Osteoblast (primary cell): Measurements from ENCODE around the gene CDK17. TPM values are rescaled to one million over a fixed set of nuclear protein-coding genes. Genes with fewer than 3 reads are reported as not detected.

ENCODE experiments used
- DNase-seq: peaks from one replicate; pipeline ENCODE4 v3.0.0; 2011; ENCODE audit warnings: low spot score, mixed read lengths; ENCODE audit not compliant: insufficient read length; ENCODE audit errors: missing footprints
- H2AFZ ChIP-seq: 2 replicates; pipeline ENCODE4 v1.6.0; 2011; ENCODE audit warnings: mild to moderate bottlenecking, low read length
- H3K27ac ChIP-seq: 2 replicates; pipeline ENCODE4 v1.5.1; 2011; ENCODE audit warnings: mild to moderate bottlenecking, low read depth, low read length, moderate library complexity
- H3K27me3 ChIP-seq: 2 replicates; pipeline ENCODE4 v1.6.0; 2012; ENCODE audit warnings: mild to moderate bottlenecking, control low read depth, inconsistent platforms, low read length, moderate library complexity; ENCODE audit not compliant: insufficient read depth
- H3K36me3 ChIP-seq: 2 replicates; pipeline ENCODE4 v1.5.1; 2011; ENCODE audit warnings: mild to moderate bottlenecking, low read length, control low read depth, moderate library complexity; ENCODE audit not compliant: insufficient read depth
- H3K4me1 ChIP-seq: 2 replicates; pipeline ENCODE4 v1.5.1; 2011; ENCODE audit warnings: mild to moderate bottlenecking, low read length, control low read depth, moderate library complexity; ENCODE audit not compliant: insufficient read depth
- H3K4me2 ChIP-seq: 2 replicates; pipeline ENCODE4 v1.6.0; 2011; ENCODE audit warnings: mild to moderate bottlenecking, low read length; ENCODE audit not compliant: insufficient read depth
- H3K4me3 ChIP-seq: fragments of 200-600 bp; sonication (generic); 3 replicates; pipeline ENCODE4 v1.5.1; 2012; ENCODE audit warnings: mild to moderate bottlenecking, low read length, inconsistent platforms; ENCODE audit not compliant: insufficient read depth
- H3K79me2 ChIP-seq: 2 replicates; pipeline ENCODE4 v1.6.0; 2012; ENCODE audit warnings: mild to moderate bottlenecking, low read length, control low read depth, inconsistent platforms; ENCODE audit not compliant: insufficient read depth
- H3K9me3 ChIP-seq: 2 replicates; pipeline ENCODE4 v1.5.1; 2011; ENCODE audit warnings: low read depth, low read length, control low read depth
- H4K20me1 ChIP-seq: 2 replicates; pipeline ENCODE4 v1.6.0; 2012; ENCODE audit warnings: mild to moderate bottlenecking, low read length, control low read depth; ENCODE audit not compliant: insufficient read depth
- CTCF ChIP-seq: IDR thresholded peaks from 2 replicates; pipeline ENCODE4 v1.5.1; 2011; ENCODE audit warnings: mild to moderate bottlenecking, low read depth, low read length, moderate library complexity; ENCODE audit errors: extremely low read depth
- total RNA-seq: library from RNA; depleted of rRNA; stranded (reverse); fragments of >200 nt; gene quantifications from 2 replicates; pipeline ENCODE4 v1.2.3, GENCODE V29; 2012

CDK17 gene
- total RNA-seq, 1 donor, result 68.0 TPM

- Histone ChIP-seq H3K4me1 (peaks cover 21% of the 10 kb centered on the region), H3K36me3 (no peaks in the 10 kb centered on the region), H3K4me3 (no peak overlapping the region), H3K9me3 (no peaks in the 10 kb centered on the region), H4K20me1 (peaks cover 36% of the 10 kb centered on the region), H2AFZ (no peak overlapping the region), H3K4me2 (no peak overlapping the region), H3K79me2 (peaks cover 99% of the 10 kb centered on the region), H3K27me3 (no peaks in the 10 kb centered on the region), H3K27ac (no peak overlapping the region)
- no peak for DNase-seq
- TF ChIP-seq CTCF, result no peak
Observed at GRCh38 chr12:96366381-96366654, 33.9 kb downstream of the CDK17 start.

- Histone ChIP-seq H3K79me2 (peaks cover 99% of the 10 kb centered on the region), H3K27ac (no peak overlapping the region), H4K20me1 (peaks cover 39% of the 10 kb centered on the region), H3K4me1 (peaks cover 16% of the 10 kb centered on the region), H3K4me3 (no peak overlapping the region), H3K27me3 (no peaks in the 10 kb centered on the region), H3K4me2 (no peak overlapping the region), H3K9me3 (no peaks in the 10 kb centered on the region), H3K36me3 (no peaks in the 10 kb centered on the region), H2AFZ (no peak overlapping the region)
- no peak for TF ChIP-seq CTCF
- DNase-seq, result no peak
Observed at GRCh38 chr12:96365604-96366380, 34.4 kb downstream of the CDK17 start.

- DNase-seq, result no peak
- H3K4me2 ChIP-seq, result no peak overlapping the region
- no peak for TF ChIP-seq CTCF
- no peaks in the 10 kb centered on the region for H3K36me3 ChIP-seq
- H3K27ac ChIP-seq, result no peak overlapping the region
- no peaks in the 10 kb centered on the region for H3K9me3 ChIP-seq
- H3K27me3 ChIP-seq, result no peaks in the 10 kb centered on the region
- H3K4me3 ChIP-seq, result no peak overlapping the region
- H2AFZ ChIP-seq, result no peak overlapping the region
- H3K4me1 ChIP-seq, result peaks cover 15% of the 10 kb centered on the region
- H3K79me2 ChIP-seq, result peaks cover 99% of the 10 kb centered on the region
- peaks cover 49% of the 10 kb centered on the region for H4K20me1 ChIP-seq
Observed at GRCh38 chr12:96364092-96364700, 36.0 kb downstream of the CDK17 start.

GRCh38 chr12:96361074-96361473 lies 39.2 kb downstream of the CDK17 start:
- no peak for TF ChIP-seq CTCF
- no peaks in the 10 kb centered on the region for H3K9me3 ChIP-seq
- no peak for DNase-seq
- H2AFZ ChIP-seq, result no peak overlapping the region
- no peak overlapping the region for H3K4me3 ChIP-seq
- peaks cover 58% of the 10 kb centered on the region for H4K20me1 ChIP-seq
- H3K27me3 ChIP-seq, result no peaks in the 10 kb centered on the region
- H3K4me2 ChIP-seq, result no peak overlapping the region
- peaks cover 8% of the 10 kb centered on the region for H3K4me1 ChIP-seq
- H3K27ac ChIP-seq, result no peak overlapping the region
- no peaks in the 10 kb centered on the region for H3K36me3 ChIP-seq
- peaks cover 99% of the 10 kb centered on the region for H3K79me2 ChIP-seq
